HTR-8/SVneo (cell line): ENCODE measurements around the gene NUDT4B.
"Not testable (repeated sequence)": the region's sequence is repeated elsewhere in the genome, so short reads cannot be mapped to it uniquely, and the experiment has no call there.

Experiments used
- DNase-seq: peaks from one replicate; pipeline ENCODE4 v3.0.0; 2011; ENCODE audit warnings: low spot score, mixed read lengths; ENCODE audit not compliant: insufficient read length
- FAIRE-seq: peaks from 2 replicates; lab custom pipeline; 2011; peaks lifted over from hg19 to GRCh38; lab: Jason Lieb, UNC

NUDT4B gene

DNA sequence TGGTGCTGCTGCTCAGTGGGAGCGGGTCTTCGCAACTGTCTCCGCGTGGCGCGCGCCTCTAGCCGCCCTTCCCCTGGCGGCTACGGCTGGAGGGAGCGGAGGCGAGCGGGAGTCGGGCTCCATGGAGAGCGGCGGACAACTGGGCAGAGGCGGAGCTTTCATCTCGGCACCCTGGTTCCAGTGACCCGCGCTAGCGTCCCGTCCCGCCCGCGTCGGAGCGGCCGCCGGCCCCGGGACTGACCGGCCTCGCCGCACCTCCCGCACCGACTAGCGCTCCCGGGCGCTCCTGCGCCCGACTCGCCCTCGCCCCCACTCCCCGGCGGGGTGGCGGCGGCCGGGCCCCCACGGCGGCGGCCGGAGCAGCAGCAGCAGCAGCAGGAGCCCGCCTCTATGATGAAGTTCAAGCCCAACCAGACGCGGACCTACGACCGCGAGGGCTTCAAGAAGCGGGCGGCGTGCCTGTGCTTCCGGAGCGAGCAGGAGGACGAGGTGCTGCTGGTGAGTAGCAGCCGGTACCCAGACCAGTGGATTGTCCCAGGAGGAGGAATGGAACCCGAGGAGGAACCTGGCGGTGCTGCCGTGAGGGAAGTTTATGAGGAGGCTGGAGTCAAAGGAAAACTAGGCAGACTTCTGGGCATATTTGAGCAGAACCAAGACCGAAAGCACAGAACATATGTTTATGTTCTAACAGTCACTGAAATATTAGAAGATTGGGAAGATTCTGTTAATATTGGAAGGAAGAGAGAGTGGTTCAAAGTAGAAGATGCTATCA is at the start of gene NUDT4B:
Gene NUDT4B (plus strand): TSS at position 212 of the 772 bp plus-strand sequence. CDS start 179 bp downstream, at position 391.
- not testable (repeated sequence) for FAIRE-seq

DNA sequence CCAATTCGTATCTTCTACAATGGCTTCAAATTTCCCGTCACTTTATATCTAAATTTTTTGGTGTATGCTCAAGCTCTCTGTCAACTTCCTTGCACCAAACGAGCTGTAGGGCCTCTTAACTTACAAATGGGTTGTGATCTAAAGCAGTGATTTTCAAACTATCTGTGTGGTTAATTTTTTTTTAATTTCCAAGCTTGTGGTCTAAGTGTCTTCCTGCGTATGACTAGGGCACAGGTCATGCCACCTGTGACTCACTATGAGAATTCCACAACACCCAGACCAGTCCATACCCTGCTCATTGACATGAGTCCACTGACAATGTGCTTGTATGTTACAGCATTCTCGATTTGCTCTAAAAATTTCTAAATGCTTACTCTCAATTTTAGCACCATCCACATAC is 49.2 kb upstream of the NUDT4B start:
- DNase-seq, FAIRE-seq: not testable (repeated sequence)

More for the DNA sequence above, at the start of gene NUDT4B:
- not testable (repeated sequence) for DNase-seq

DNA sequence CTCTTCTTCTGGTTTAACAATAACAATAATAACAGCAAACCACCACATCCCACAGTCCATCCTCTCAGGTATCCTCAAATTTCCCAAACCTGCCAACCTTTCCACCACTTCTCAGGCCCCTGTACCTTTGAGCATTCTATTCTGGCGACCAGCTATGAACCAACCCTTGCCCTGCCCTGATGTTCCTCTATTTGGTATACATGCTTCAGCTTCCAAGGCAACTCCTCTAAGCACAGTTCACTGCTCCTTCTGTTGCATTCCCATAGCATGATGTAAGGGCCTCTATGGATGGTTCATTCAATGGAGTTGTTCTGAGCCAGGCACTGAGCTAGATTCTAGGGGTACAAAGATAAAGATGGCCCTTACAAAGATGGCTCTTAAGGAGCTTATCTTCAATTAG is 46.3 kb upstream of the NUDT4B start:
- FAIRE-seq, DNase-seq: not testable (repeated sequence)

DNA sequence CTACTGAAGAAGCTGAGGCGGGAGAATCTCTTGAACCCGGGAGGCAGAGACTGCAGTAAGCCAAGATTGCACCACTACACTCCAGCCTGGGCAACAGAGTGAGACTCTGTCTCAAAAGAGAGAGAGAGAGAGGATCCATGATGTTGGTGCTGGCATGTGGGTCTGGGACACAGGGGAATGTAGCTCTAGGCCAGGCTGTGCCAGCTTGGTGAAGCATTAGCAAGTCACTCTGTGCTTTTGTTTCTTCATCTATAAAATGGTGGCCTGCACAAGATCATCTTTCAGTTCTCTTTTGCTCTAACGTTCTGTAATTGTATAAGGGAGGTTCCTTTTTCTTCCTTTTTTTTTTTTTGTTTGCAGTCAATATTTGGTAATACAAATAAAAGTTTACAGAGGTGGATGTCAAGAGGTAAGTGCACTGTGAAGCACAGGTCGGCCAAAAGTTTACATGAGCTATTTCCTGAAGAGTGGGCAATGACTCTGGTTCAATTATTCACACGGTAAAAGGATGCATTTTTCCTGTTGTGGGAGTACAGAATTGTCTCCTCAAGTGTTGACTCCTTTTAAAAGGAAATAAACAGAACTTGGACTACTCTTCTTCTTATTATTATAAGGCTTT is 44.5 kb upstream of the NUDT4B start:
- DNase-seq, FAIRE-seq: not testable (repeated sequence)

DNA sequence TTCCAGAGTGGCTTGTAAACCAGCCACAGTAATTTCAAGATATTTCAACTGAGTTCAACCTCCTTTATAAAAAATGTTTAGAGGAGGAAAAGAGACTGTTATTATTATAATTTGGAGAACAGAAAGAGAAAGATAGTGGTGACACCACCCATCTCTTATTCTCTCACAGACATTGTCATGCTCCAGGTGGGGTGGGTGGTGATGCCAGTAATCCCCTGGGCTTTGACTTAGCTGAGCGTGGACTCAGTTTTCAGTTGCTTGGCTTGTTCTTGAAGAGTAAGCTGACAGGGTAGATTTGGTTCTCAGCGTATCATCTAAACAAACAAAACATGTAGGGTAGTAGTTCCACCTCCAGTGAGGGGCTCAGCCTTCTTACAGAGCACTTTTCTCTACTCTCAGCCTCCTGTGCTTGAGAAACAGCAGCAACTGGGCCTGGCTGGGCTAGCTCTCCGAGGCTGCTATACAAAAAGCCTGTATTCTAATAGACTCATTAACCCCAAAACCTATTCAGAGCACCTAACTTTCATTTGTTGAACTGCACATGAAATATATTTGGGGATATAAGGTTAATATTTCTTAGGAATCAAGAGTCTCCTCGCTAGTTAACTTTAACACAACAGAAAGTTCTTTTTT is 43.1 kb upstream of the NUDT4B start:
- not testable (repeated sequence) for FAIRE-seq, DNase-seq

DNA sequence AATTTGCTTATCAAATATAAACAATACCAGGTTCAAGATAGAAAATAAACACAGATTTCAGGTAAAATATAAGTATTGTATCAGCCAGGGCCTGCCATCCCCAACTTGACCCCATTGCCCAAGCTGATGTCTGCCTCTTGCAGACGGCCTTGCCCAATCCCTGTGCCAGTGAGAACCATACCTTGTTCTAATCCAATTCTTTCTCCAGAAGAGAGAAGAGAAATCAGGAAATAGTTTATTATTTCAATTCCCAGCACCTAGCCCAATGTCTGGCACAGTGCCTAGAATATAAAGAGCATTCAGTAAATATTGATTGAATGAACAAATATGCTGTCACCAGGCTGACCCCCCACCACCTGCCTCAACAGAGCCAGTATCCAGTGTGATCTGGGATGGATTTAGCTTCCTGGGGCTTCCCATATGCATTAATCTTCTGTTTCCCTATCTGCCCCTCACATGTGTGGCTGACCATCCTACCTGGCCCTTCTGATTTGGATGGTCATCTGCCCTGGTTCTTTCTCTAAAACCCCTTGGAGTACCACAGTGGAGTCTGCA is 39.7 kb upstream of the NUDT4B start:
- FAIRE-seq: not testable (repeated sequence)

DNA sequence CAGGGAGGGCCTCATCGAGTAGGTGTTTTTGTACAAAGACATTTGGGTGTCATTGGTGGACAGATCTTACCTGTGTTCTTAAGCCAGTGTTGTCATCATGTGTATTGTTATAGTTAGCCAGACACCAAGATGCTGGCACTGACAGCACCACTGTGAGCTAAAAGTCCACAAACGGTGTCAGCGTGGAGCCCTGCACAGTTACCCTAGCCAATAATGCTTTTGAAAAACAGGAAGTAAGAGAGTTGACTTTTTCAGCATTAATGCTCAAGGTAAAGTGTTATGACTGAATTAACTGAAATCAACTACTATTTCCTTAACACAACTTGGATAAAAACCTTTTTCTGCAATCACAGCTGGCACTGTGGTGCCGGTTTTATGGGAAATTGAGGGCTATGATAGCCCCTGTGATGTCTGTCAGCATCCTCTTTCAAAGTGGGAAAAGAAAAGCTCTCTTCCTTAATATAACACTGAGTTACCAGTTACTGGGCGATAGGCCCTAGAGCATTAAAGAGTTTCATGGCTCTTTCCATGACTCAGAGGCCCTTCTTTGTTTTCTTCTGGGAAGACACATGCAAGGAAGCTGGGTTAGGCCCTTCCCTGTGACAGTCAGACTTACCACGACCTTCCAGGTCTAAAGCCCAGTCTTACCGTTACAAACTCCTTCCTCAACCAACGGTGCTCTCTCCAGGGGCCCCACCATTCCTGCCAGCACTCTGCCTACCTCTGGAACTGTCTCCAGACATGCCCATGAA is 37.6 kb upstream of the NUDT4B start:
- DNase-seq, FAIRE-seq: not testable (repeated sequence)

More for the DNA sequence above, 39.7 kb upstream of the NUDT4B start:
- not testable (repeated sequence) for DNase-seq

DNA sequence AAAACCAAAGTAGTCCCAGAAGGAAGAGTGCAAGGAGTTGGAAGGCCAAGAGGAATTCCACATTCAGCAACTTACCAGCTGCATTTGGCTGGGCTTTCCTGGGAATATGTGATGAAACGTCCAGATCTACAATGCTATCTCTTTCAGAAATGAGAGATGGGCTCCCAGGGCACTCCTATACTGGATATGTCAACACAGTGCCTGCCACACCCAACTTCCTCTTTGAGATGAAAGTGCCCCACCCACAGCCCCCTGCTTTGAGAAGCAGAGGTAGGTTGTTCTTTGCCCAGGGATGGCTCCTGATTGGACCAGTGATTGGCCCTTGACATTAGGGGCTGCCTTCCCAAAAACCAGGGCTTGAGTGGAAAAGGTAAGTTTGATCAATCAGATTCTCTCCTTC is 36.2 kb upstream of the NUDT4B start:
- not testable (repeated sequence) for FAIRE-seq, DNase-seq

DNA sequence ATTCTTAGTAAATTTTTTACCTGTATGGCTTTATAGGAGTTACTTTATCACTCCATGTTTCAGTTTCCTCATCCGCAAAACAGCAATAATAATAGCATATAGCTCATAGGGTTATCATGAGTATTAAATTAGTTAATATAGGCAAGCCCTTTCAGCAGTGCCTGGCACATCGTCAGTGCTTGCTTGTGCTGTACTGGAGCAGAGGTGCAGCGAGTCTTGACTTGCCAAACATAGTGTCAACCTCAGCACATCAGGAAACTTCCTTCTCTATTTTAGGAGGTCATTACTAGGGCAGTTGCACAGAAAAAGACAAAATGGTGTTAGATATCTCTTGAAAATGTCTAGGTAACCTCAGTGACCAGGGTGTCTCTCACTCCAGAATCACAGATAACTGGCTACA is 33.1 kb upstream of the NUDT4B start:
- not testable (repeated sequence) for FAIRE-seq, DNase-seq

DNA sequence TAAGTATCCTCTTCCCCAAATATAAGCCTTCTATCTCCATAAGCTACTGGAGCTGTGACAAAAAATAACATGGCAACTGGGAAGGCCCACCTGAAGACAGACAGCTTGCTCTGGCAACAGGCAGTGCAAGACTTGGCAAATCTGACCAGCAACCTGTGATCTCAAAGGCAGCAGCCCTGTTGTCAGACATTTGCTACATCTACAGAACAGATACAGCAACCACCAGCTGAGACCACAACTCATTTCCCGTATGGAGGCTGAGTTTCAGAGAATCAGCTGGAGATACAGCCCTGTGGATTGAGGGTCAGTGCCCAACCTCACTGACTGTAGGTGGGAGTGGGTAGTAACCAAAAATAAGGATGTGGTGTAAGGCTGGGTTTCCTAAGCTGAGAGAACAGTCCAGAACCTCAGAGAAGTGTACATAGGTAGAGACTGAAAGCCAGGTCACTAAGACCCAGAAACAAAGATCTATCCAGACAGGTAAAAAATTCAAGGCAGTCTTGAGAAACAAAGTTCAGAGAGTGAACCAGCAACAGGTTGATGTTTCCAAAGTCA is 31.5 kb upstream of the NUDT4B start:
- not testable (repeated sequence) for FAIRE-seq, DNase-seq

DNA sequence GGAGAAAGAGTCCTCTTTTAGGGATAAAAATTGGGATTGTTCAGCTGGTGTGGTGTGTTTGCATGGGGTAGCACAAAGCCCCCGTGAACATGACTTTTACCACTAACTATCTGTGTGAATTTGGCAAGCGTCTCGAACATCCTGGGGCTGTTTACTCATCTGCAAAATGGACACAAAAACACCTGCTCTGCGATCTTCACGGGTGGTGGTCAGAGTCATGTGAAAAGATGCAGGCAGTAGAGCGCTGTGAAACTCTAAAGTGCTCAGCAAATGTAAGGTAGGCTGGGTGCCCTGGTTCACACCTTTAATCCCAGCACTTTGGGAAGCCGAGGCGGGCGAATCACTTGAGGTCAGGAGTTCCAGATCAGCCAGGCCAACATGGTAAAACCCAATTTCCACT is 27.7 kb upstream of the NUDT4B start:
- FAIRE-seq, DNase-seq: not testable (repeated sequence)

DNA sequence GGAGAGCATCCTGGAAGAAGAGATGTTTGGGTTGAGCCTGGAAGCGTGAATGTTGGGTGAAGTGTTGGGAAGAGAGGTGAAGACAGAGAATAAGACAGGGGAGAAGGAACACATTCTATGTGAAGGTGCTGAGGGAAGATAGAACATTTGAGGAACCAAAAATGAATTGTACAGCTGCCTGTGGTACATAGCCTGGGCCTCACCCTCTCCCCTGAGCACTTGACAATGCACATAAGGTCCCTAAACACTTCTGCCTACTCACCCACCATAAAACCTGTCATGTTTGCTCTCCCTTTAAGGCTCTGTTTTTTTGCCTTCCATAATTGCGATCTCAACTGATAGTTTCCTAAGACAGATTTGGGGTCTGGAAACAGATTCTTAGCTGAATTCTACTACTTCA is 25.8 kb upstream of the NUDT4B start:
- DNase-seq, FAIRE-seq: not testable (repeated sequence)

DNA sequence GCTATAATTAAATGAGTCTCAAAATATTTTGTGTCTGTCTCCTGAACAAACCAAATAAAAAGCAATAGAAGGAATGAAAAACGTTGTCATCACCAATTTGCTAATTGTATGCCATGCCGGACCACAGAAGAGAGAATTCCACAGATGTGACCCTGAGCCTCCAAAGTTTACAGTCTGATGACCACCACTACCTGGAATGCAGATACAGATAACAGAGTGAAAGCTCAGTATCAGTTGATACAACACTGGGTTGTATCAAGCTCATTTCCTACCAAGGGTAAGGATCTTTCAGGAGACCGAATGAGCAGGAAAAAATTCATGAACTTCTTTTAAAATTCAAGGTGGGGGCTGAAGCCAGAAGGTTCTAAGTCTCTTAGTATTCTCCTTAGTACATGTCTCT is 25.1 kb upstream of the NUDT4B start:
- not testable (repeated sequence) for FAIRE-seq, DNase-seq

DNA sequence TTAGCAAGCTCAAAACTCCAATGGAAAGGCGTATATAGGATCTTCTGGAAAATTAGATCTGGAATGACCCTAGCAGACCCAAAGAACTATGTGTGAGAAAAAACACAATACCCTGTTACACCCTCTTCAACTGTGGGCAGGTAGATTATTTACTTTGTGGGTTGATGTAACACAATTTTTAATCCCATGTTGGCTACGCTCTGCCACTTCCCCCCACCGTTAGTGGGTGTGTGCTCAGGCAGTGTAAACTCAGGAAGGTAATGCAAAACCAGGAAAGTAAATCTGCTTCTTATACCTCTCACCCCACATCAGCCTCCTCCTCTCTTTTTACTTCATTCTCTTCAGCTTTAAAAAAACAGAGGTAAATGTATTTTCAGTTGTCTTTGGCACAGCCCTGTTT is 23.7 kb upstream of the NUDT4B start:
- DNase-seq, FAIRE-seq: not testable (repeated sequence)

DNA sequence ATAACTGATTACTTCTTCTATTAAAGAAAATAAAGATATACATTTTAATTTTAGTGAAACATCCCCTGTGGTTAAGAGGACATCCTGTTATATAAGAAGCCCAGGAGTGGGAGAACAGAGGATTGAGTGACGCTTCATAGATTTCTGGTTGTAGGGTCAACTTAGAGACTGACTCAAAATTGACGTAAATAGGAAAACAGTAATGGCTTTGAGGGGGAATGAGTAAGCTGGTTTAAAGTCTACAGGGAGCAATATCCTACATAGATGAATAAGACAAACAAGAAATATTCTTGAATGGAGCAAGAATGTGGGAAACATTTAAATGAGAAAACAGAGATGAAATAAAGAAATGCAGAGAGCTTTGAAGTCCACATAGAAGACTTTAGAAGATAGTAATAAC is 20.7 kb upstream of the NUDT4B start:
- FAIRE-seq, DNase-seq: not testable (repeated sequence)

DNA sequence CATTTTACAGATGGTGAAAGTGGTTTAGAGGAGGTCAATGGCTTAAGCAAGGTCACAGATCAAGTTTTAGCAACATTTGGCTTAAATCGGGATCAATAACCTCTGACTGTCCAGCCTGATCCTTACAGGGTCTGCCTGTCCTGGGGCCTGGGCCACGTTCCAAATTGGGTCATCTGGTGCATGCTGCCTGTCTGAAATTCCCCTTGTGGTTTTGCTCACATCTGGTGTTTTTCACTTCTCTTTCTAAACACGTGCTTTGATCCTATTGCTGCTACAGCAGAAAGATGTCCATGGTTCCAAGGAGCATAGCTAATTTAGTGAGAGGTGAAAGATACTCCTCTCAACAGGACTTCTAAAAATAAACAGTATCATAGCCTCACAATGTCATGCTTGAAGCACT is 19.4 kb upstream of the NUDT4B start:
- FAIRE-seq: peak; percentile 9
- DNase-seq: not testable (repeated sequence)

DNA sequence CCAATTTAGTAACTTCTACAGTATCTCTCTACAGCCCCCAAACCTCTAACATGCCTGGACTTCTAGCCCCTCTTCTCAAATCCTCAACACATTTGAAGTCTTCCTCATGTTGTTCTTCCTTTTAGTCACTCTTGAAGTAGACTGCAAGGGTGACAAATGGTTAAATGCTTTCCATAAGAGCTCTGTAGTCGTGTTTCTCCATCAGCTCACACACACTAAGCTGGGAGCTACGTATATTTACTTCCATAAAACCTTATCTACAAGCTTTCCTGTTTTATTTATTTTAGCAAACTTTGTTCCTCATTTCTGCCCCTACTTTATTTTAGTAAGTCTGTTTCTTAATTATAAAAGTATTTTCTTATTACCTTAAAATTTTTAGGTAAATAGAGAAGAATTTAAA is 19.0 kb upstream of the NUDT4B start:
- DNase-seq, FAIRE-seq: not testable (repeated sequence)

DNA sequence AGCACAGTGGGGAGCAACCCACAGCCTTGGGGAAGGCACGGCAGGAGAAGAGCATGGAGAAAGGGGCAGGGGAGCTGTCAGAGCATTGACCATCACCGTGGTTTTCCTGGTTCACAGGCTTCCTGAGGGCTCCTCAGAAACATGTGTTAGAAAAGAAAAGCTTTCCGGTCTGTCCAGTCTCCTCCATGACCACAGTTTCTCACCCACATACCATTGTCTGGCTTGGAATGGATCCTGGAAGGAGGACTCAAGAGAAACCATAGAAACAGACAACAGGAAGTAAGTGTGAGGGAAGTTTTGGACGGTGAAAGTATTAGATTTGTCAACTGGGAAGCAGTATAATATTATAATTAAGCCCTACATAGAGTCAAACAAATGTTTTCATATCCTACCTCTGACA is 16.3 kb upstream of the NUDT4B start:
- FAIRE-seq, DNase-seq: not testable (repeated sequence)

DNA sequence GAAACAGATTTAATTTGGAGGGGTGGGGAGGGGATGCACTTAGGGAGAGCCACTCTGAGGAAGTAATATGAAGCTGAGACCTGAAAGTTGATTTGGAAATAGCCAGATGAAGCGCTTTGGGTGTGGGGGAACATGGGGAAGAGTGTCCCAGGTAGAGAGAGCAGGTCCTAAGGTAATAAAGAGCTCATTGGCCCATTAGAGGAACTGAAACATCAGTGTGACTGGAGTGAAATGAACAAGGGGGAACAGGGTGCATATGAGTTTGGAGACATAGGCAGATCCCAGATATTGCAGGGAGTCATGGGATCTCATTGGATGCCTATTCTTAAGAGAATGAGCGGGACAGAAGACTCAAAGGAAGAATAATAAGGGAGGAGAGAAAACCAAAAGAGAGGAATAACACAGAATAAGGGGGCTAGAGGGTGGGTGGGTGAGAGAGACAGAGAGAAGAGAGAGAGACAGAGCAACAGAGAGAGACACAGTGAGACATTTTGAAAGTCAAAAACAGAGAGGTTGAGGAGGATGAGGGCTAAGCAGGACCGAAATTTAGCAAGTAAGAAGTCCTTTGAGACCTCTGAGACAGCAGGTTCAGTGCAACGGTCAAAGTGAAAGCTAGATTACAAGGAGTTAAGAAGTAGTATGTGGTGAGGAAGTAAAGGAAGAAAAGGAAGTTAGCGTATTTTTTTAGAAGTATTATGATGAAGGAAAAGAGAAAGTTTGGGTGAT is 14.8 kb upstream of the NUDT4B start:
- FAIRE-seq, DNase-seq: not testable (repeated sequence)
